GM12878 (cell line): ENCODE results near the gene LACRT. TPM values are rescaled to one million over a fixed set of nuclear protein-coding genes. Genes with fewer than 3 reads are reported as not detected.

Experiments used
- ATAC-seq: fragments of 200-7000 bp; cut with Tn5 transposase; 3 replicates; pipeline ENCODE4 v1.9.1; 2020; ENCODE audit warnings: mild to moderate bottlenecking, moderate library complexity
- BruUV-seq: library from RNA; stranded (reverse); fragments of 400-500 nt; replicated peaks from 2 replicates; lab custom pipeline; 2021; lab: Mats Ljungman, UMichigan
- CTCF ChIA-PET: fragments of 300-600 bp; sonication (Branson Sonifier 250); formaldehyde crosslinking; extraction: SDS; loops from one replicate; lab custom pipeline; 2021; ENCODE audit warnings: inconsistent platforms; lab: Yijun Ruan, JAX
- POLR2A ChIA-PET: fragments of 350-600 bp; formaldehyde crosslinking; extraction: SDS; loops from one replicate; lab custom pipeline; 2021; ENCODE audit warnings: inconsistent platforms; lab: Charles Lee
- RAD21 ChIA-PET: fragments of 300-600 bp; sonication (Branson Sonifier 250); formaldehyde crosslinking; loops from one replicate; lab custom pipeline; 2023; ENCODE audit warnings: antibody characterized with exemption; ENCODE audit not compliant: unreplicated experiment; lab: Charles Lee
- SMC1A ChIA-PET: fragments of 300-600 bp; sonication (Branson Sonifier 250); formaldehyde crosslinking; loops from one replicate; lab custom pipeline; 2023; ENCODE audit not compliant: unreplicated experiment, uncharacterized antibody; lab: Charles Lee
- DNase-seq: peaks from one replicate; pipeline ENCODE4 v3.0.0-alpha.2; 2011; ENCODE audit warnings: low read depth, low spot score
- FAIRE-seq: peaks from 3 replicates; lab custom pipeline; 2011; peaks lifted over from hg19 to GRCh38; lab: Jason Lieb, UNC
- H2AFZ ChIP-seq: 2 replicates; pipeline ENCODE4 v1.6.0; 2011; ENCODE audit warnings: low read depth, low read length, control low read depth; ENCODE audit not compliant: control insufficient read depth
- H3K27ac ChIP-seq: 2 replicates; pipeline ENCODE4 v1.5.1; 2011; ENCODE audit warnings: control low read depth; ENCODE audit not compliant: control insufficient read depth, insufficient read depth
- H3K27me3 ChIP-seq, 2 experiments: replicated peaks in 1 of 2; 2 replicates each; pipeline versions ENCODE4 v1.6.0 to v1.6.1; 2011; ENCODE audit warnings: low read length in 1 of 2; ENCODE audit not compliant: control insufficient read depth in 2 of 2, insufficient read depth in 2 of 2
- H3K36me3 ChIP-seq, 2 experiments: 2 replicates each; pipeline ENCODE4 v1.5.1; 2011; ENCODE audit warnings: low read length in 1 of 2; ENCODE audit not compliant: control insufficient read depth in 2 of 2, insufficient read depth in 2 of 2
- H3K4me1 ChIP-seq: 2 replicates; pipeline ENCODE4 v1.6.1; 2011; ENCODE audit warnings: mild to moderate bottlenecking, low read length, moderate library complexity, mixed read lengths; ENCODE audit not compliant: control insufficient read depth, insufficient read depth
- H3K4me2 ChIP-seq: 2 replicates; pipeline ENCODE4 v1.6.0; 2011; ENCODE audit warnings: control low read depth; ENCODE audit not compliant: control insufficient read depth, insufficient read depth
- H3K4me3 ChIP-seq: fragments of 200-600 bp; sonication (generic); 2 replicates; pipeline ENCODE4 v1.5.1; 2016
- H3K79me2 ChIP-seq: 2 replicates; pipeline ENCODE4 v1.6.0; 2011; ENCODE audit warnings: low read length; ENCODE audit not compliant: control insufficient read depth, insufficient read depth
- H3K9ac ChIP-seq: 2 replicates; pipeline ENCODE4 v1.8.0; 2011; ENCODE audit warnings: low read length, control low read depth, mixed read lengths; ENCODE audit not compliant: control insufficient read depth, insufficient read depth
- H3K9me3 ChIP-seq: replicated peaks from 3 replicates; pipeline ENCODE4 v1.5.1; 2011; ENCODE audit warnings: mild to moderate bottlenecking, low read length; ENCODE audit not compliant: control insufficient read depth, insufficient read depth
- H4K20me1 ChIP-seq: 2 replicates; pipeline ENCODE4 v1.6.0; 2011; ENCODE audit not compliant: control insufficient read depth, insufficient read depth
- CHD1 ChIP-seq: IDR thresholded peaks from 2 replicates; pipeline ENCODE4 v1.6.1; 2012; ENCODE audit warnings: low read depth, low read length, improper control_type of control experiment
- EZH2 ChIP-seq: IDR thresholded peaks from 2 replicates; pipeline ENCODE4 v1.6.1; 2012; ENCODE audit warnings: low read depth, mild to moderate bottlenecking, control low read depth, inconsistent platforms, low read length, borderline replicate concordance; ENCODE audit not compliant: control insufficient read depth
- IKZF2 ChIP-seq, 2 experiments: fragments of 450-650 bp; IDR thresholded peaks; 2 replicates each; pipeline ENCODE4 v1.6.1; 2017; ENCODE audit warnings: mild to moderate bottlenecking in 2 of 2, moderate library complexity in 2 of 2
- KLF5 ChIP-seq: fragments of 450-650 bp; IDR thresholded peaks from 2 replicates; pipeline ENCODE4 v1.6.1; 2014; ENCODE audit warnings: mild to moderate bottlenecking; ENCODE audit not compliant: partially characterized antibody
- NFXL1 ChIP-seq: fragments of 450-650 bp; IDR thresholded peaks from 2 replicates; pipeline ENCODE4 v1.6.1; 2017; ENCODE audit warnings: antibody characterized with exemption, mild to moderate bottlenecking, borderline replicate concordance
- PAX5 ChIP-seq: IDR thresholded peaks from 2 replicates; pipeline ENCODE4 v1.6.1; 2011; ENCODE audit warnings: low read depth, low read length, borderline replicate concordance
- RB1 ChIP-seq: fragments of 450-650 bp; formaldehyde crosslinking; IDR thresholded peaks from 2 replicates; pipeline ENCODE4 v1.6.1; 2017; ENCODE audit warnings: mild to moderate bottlenecking, borderline replicate concordance
- SIN3A ChIP-seq: IDR thresholded peaks from 2 replicates; pipeline ENCODE4 v1.6.1; 2012; ENCODE audit warnings: low read depth, low read length, improper control_type of control experiment
- ZSCAN29 ChIP-seq: fragments of 450-650 bp; IDR thresholded peaks from 2 replicates; pipeline ENCODE4 v1.6.1; 2017; ENCODE audit warnings: mild to moderate bottlenecking, moderate library complexity
- WGBS: methylation state at CpG from one replicate; pipeline ENCODE4 v1.1.6; 2016; ENCODE audit warnings: low lambda C conversion rate; ENCODE audit not compliant: insufficient replicate concordance, insufficient coverage; ENCODE audit errors: missing lambda C conversion rate; 5-methylcytosine and 5-hydroxymethylcytosine counted together
- in situ Hi-C: fragments of 300-500 bp; cut with MboI; formaldehyde crosslinking; loops from 9 replicates; pipeline ENCODE4 v1.14.3; 2018; ENCODE audit warnings: mixed read lengths
- intact Hi-C: fragments of 100-400 bp; cut with micrococcal nuclease; formaldehyde crosslinking; loops from one replicate; pipeline ENCODE4 v1.14.2; 2022; ENCODE audit not compliant: unreplicated experiment
- polyA plus RNA-seq, 11 experiments: library from polyadenylated mRNA; depleted of rRNA in 4 of 11; unstranded in 6 of 11; stranded (reverse) in 5 of 11; fragments of >200 nt; fragmentation: Nextera tagmentation in 4 of 11; fragmentation: Illumina TruSeq in 1 of 11; extraction: Ambion mirVana in 4 of 11; extraction: Trizol in 1 of 11; gene quantifications; 1 replicate in 1 of 11; 2 replicates in 10 of 11; pipeline versions ENCODE4 v1.2.1 to v1.2.3, GENCODE V29; 2011 to 2016; ENCODE audit warnings: inconsistent platforms in 2 of 11, missing spikeins in 2 of 11, low read depth in 1 of 11
- total RNA-seq, 4 experiments: library from RNA; depleted of rRNA in 3 of 4; stranded (reverse); fragments of >200 nt in 3 of 4; fragmentation: Illumina TruSeq in 1 of 4; extraction: Trizol in 1 of 4; gene quantifications; 2 replicates each; pipeline versions ENCODE4 v1.2.1 to v1.2.3, GENCODE V29; 2013 to 2021
- TF ChIP-seq, protein P1 (sequence below): IDR thresholded peaks from 2 replicates; pipeline ENCODE4 v1.6.1; 2012; ENCODE audit warnings: low read depth, low read length, improper control_type of control experiment

The LACRT gene
- total and polyA plus RNA-seq, 10 of the 15 experiments (the other 5 are each of a cell fraction or from before 2014, with no cell fraction given), result not detected

DNA sequence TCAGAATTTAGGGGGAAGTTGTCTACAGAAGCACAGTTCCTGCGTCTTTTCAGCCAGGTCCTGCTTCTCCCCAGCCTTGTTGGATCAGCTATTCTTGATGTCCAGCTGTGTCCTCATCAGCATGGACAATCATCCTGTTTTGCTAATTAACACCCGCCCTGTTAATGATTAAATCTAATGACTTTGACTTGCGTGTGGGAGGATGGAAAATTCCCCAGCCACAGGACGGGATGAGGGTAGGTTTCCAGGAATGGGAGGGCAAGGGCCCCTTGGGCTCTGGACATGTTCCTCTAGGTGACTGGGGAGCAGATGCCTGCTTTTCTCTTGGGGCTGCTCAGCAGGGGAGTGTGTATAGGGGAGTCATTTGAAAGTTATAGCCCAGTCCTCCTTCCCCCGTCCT lies 41.0 kb downstream of the LACRT start:
- Histone ChIP-seq H3K4me3 (no peak overlapping the region), H2AFZ (no peak overlapping the region), H3K27me3 (peaks cover 0 to 10% of the 10 kb centered on the region in 2 experiments; a peak in 3 of 4 replicates), H3K27ac (no peak overlapping the region), H3K4me2 (no peak overlapping the region), H3K9me3 (no peaks in the 10 kb centered on the region), H3K79me2 (no peaks in the 10 kb centered on the region), H4K20me1 (no peaks in the 10 kb centered on the region), H3K4me1 (no peaks in the 10 kb centered on the region), H3K36me3 (no peaks in the 10 kb centered on the region), H3K9ac (no peak overlapping the region)
- ATAC-seq (no peak), FAIRE-seq (no peak), DNase-seq (no peak)
- ChIA-PET CTCF (interaction anchor here (0.6 to 2.8 kb wide), 5 partner anchors 8 to 1424 kb away, joined by 3 to 17 read pairs (median 3); no protein-coding TSS in a partner anchor), SMC1A (interaction anchor here (0.6 kb wide), 1 partner anchor 394 kb away, joined by 4 read pairs; no protein-coding TSS in a partner anchor), POLR2A (no interaction called here), RAD21 (no interaction called here)
- no TSS peak for BruUV-seq
- in situ Hi-C loops (no loop called here), intact Hi-C loops (no loop called here)
- no peak for TF ChIP-seq NFXL1
- no peak for TF ChIP-seq PAX5
- TF ChIP-seq, protein P1, sequence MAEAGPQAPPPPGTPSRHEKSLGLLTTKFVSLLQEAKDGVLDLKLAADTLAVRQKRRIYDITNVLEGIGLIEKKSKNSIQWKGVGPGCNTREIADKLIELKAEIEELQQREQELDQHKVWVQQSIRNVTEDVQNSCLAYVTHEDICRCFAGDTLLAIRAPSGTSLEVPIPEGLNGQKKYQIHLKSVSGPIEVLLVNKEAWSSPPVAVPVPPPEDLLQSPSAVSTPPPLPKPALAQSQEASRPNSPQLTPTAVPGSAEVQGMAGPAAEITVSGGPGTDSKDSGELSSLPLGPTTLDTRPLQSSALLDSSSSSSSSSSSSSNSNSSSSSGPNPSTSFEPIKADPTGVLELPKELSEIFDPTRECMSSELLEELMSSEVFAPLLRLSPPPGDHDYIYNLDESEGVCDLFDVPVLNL, result no peak
- TF ChIP-seq IKZF2 (IDR thresholded peaks at IDR 0.05), result no peak
- no peak for TF ChIP-seq KLF5
- TF ChIP-seq EZH2, result no peak
- TF ChIP-seq ZSCAN29, result no peak
- TF ChIP-seq RB1, result no peak
- no peak for TF ChIP-seq SIN3A
- no peak for TF ChIP-seq CHD1
- 5% methylated on average over 5 of the region's 5 CpGs for WGBS
